Measurements from ENCODE around the gene JAK1. TPM values are rescaled to one million over a fixed set of nuclear protein-coding genes. Genes with fewer than 3 reads are reported as not detected.

The JAK1 gene
- total and polyA plus RNA-seq, 2 donors (not counting 3 experiments of a cell fraction or from before 2014, with no cell fraction given), result 68.8 to 177 TPM

DNA sequence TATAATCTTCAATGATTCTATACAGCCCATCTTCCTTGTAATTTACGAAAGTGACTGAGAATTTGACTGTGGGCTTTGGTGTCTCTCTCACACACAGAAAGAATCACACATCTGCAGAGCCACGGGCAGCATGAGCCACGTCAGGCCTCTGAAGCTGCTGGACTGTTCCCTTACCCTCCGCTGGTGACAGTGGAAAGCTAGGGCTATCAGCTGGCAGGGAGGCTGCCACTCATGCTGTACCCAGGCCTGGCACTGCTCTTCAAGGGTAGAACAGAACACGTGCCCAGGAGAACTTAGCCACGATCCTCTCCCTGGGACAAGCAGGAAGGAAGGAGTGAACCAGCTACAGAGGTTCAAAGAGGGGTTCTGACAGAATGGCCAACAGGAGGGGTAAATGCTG, 90.7 kb downstream of the JAK1 start:
- H3K4me2 ChIP-seq (ENCODE audit: insufficient read depth, low read length), result no peak overlapping the region
- H3K4me1 ChIP-seq (ENCODE audit: control insufficient read depth, extremely low read depth, insufficient read depth, low read length), result peaks cover 59% of the 10 kb centered on the region
- FAIRE-seq (no peak), DNase-seq (ENCODE audit: low read depth, low spot score) (no peak)
- CTCF ChIA-PET, result interaction anchor here (0.9 kb wide), 1 partner anchor 87 kb away, joined by 3 read pairs; no protein-coding TSS in a partner anchor
- no peak overlapping the region for H2AFZ ChIP-seq (ENCODE audit: low read depth, low read length)
- POLR2A ChIA-PET, result no interaction called here
- H3K27ac ChIP-seq (ENCODE audit: insufficient read depth, low read depth, low read length), result no peak overlapping the region
- intact Hi-C loops (cut with micrococcal nuclease) (loop anchor here (5.0 kb wide), 2 partner anchors 192 to 547 kb away; partner anchors contain the start of genes LEPR and LEPROT), dilution Hi-C loops (cut with MboI; ENCODE audit: extremely low pct_ligation_motif_present, low sequenced_read_pairs) (no loop called here)
- TF ChIP-seq, protein P1, sequence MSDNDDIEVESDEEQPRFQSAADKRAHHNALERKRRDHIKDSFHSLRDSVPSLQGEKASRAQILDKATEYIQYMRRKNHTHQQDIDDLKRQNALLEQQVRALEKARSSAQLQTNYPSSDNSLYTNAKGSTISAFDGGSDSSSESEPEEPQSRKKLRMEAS (IDR thresholded peaks at IDR 0.05; ENCODE audit: insufficient read depth, insufficient read length), result no peak
- no peak for TF ChIP-seq POLR2A (IDR thresholded peaks at IDR 0.05; ENCODE audit: low read depth, low read length)
- H3K36me3 ChIP-seq (ENCODE audit: control insufficient read depth in 2 of 2, extremely low read depth in 1 of 2, insufficient read depth in 2 of 2, low read length in 2 of 2), result peaks cover 8 to 25% of the 10 kb centered on the region in 2 experiments
- no peaks in the 10 kb centered on the region for H3K9me3 ChIP-seq (replicated peaks; ENCODE audit: control insufficient read depth, insufficient read depth, low read length)
- H3K27me3 ChIP-seq (ENCODE audit: control insufficient read depth in 2 of 2, insufficient read depth in 2 of 2, low read length in 2 of 2), result no peaks in the 10 kb centered on the region
- H3K79me2 ChIP-seq (ENCODE audit: control insufficient read depth, insufficient read depth, low read length), result peaks cover 19% of the 10 kb centered on the region
- no peaks in the 10 kb centered on the region for H4K20me1 ChIP-seq (replicated peaks; ENCODE audit: control insufficient read depth, extremely low read depth, insufficient read depth, low read length)
- H3K4me3 ChIP-seq (replicated peaks in 1 of 3; ENCODE audit: insufficient read depth in 1 of 3, low read depth in 1 of 3, low read length in 3 of 3), result no peak overlapping the region
- BruUV-seq (replicated peaks), result no TSS peak
- H3K9ac ChIP-seq (replicated peaks; ENCODE audit: extremely low read depth, insufficient read depth, low read length), result no peak overlapping the region
- no peaks in the 10 kb centered on the region for H3K9me1 ChIP-seq (replicated peaks; ENCODE audit: control insufficient read depth, extremely low read depth, insufficient read depth, low read length)

DNA sequence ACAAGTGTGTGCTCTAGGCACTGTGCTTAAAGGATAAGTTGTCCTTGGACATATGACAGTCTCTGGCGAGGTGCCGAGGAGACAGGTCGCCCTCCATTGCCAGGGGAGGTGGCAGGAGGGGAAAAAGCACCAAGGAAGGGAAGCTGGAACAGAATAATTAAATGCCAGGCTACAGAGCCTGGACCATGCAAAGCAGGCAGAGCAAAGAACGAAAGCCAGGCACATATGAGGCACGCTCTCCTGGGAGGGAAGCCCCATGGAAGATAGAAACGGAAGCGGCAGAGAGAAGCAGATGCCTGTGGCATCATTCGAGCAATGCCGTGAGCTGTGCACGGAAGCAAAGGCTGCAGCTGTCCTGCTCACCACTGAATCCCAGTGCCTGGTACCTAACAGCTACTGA, 91.2 kb downstream of the JAK1 start:
- Histone ChIP-seq H3K36me3 (ENCODE audit: control insufficient read depth in 2 of 2, extremely low read depth in 1 of 2, insufficient read depth in 2 of 2, low read length in 2 of 2) (peaks cover 9 to 25% of the 10 kb centered on the region in 2 experiments), H3K9me1 (replicated peaks; ENCODE audit: control insufficient read depth, extremely low read depth, insufficient read depth, low read length) (no peaks in the 10 kb centered on the region), H3K9me3 (replicated peaks; ENCODE audit: control insufficient read depth, insufficient read depth, low read length) (no peaks in the 10 kb centered on the region), H3K4me1 (ENCODE audit: control insufficient read depth, extremely low read depth, insufficient read depth, low read length) (peaks cover 57% of the 10 kb centered on the region), H3K27me3 (ENCODE audit: control insufficient read depth in 2 of 2, insufficient read depth in 2 of 2, low read length in 2 of 2) (no peaks in the 10 kb centered on the region), H3K9ac (replicated peaks; ENCODE audit: extremely low read depth, insufficient read depth, low read length) (no peak overlapping the region), H2AFZ (ENCODE audit: low read depth, low read length) (no peak overlapping the region), H3K4me3 (replicated peaks in 1 of 3; ENCODE audit: insufficient read depth in 1 of 3, low read depth in 1 of 3, low read length in 3 of 3) (no peak overlapping the region), H3K79me2 (ENCODE audit: control insufficient read depth, insufficient read depth, low read length) (peaks cover 21% of the 10 kb centered on the region), H3K4me2 (ENCODE audit: insufficient read depth, low read length) (no peak overlapping the region), H4K20me1 (replicated peaks; ENCODE audit: control insufficient read depth, extremely low read depth, insufficient read depth, low read length) (no peaks in the 10 kb centered on the region), H3K27ac (ENCODE audit: insufficient read depth, low read depth, low read length) (no peak overlapping the region)
- BruUV-seq (replicated peaks), result no TSS peak
- intact Hi-C loops (cut with micrococcal nuclease) (loop anchor here (5.0 kb wide), 2 partner anchors 192 to 547 kb away; partner anchors contain the start of genes LEPR and LEPROT), dilution Hi-C loops (cut with MboI; ENCODE audit: extremely low pct_ligation_motif_present, low sequenced_read_pairs) (no loop called here)
- ChIA-PET CTCF (interaction anchor here (0.9 to 1.7 kb wide), 2 partner anchors 88 to 146 kb away, joined by 3 to 5 read pairs; no protein-coding TSS in a partner anchor), POLR2A (no interaction called here)
- DNase-seq (ENCODE audit: low read depth, low spot score), result no peak
- no peak for FAIRE-seq
- TF ChIP-seq POLR2AphosphoS5 (IDR thresholded peaks at IDR 0.05; ENCODE audit: insufficient read depth, low read depth, low read length) (no peak), GATA2 (IDR thresholded peaks at IDR 0.05; ENCODE audit: insufficient read depth, insufficient read length, low read depth, low read length) (no peak), POLR2A (IDR thresholded peaks at IDR 0.05; ENCODE audit: low read depth, low read length) (no peak), JUN (IDR thresholded peaks at IDR 0.05; ENCODE audit: borderline replicate concordance, insufficient read depth, insufficient read length, low read depth) (no peak), MYC (IDR thresholded peaks at IDR 0.05; ENCODE audit: low read depth, low read length) (no peak), FOS (IDR thresholded peaks at IDR 0.05; ENCODE audit: borderline replicate concordance, insufficient read depth, low read length) (no peak), EZH2 (IDR thresholded peaks at IDR 0.05; ENCODE audit: borderline replicate concordance, low read depth, low read length, severe bottlenecking) (no peak)
- TF ChIP-seq, protein P1 (IDR thresholded peaks at IDR 0.05; ENCODE audit: insufficient read depth, insufficient read length), result no peak
- TF ChIP-seq, protein P2, sequence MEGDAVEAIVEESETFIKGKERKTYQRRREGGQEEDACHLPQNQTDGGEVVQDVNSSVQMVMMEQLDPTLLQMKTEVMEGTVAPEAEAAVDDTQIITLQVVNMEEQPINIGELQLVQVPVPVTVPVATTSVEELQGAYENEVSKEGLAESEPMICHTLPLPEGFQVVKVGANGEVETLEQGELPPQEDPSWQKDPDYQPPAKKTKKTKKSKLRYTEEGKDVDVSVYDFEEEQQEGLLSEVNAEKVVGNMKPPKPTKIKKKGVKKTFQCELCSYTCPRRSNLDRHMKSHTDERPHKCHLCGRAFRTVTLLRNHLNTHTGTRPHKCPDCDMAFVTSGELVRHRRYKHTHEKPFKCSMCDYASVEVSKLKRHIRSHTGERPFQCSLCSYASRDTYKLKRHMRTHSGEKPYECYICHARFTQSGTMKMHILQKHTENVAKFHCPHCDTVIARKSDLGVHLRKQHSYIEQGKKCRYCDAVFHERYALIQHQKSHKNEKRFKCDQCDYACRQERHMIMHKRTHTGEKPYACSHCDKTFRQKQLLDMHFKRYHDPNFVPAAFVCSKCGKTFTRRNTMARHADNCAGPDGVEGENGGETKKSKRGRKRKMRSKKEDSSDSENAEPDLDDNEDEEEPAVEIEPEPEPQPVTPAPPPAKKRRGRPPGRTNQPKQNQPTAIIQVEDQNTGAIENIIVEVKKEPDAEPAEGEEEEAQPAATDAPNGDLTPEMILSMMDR (IDR thresholded peaks at IDR 0.05; ENCODE audit: extremely low read depth in 1 of 2, insufficient read depth in 1 of 2, low read depth in 1 of 2, low read length in 2 of 2), result no peak

All from endothelial cell of umbilical vein (primary cell).